ENCODE measurements around the gene SIRPD.
"Not testable (repeated sequence)": the region's sequence is repeated elsewhere in the genome, so short reads cannot be mapped to it uniquely, and the experiment has no call there.

The SIRPD gene

DNA sequence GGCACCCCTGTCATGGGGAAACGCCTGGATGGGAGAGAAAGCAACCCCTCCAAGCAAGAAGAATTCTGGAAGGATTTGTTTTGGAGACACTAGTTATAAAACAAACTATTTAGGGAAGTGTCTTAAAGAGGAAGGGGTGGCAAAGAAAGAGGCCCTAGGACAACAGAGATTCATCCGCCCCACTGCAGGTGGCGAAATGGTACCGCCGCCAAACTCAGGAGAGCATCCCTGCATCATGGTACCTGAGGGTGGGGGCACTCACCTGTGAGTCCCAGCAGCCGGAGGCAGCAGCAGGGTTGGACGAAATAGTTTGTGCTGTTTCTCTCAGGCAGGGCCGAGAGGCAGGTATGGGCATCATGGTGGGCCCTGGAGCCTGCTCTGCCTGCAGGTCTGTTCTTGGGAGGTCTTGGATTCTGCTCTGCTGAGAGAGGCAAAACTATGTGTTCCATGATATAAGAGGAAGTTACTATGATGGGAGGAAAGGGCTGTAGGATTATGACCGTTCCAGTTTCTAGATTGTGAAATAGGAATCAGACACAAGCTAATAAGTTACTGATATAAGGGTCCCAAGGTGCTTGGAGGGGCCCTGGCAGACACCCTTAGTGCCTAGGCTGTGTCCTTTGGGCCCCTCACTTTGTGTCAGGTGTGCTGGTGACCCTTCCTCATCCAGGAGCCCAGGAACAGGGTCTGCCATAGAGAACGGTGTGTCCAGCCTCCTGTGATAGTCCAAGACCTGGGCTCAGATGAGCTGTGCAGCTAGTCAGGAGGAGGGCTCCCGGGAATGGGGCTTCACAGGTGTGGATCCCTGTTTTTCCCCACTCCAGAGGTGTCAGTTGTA, 20.4 kb downstream of the SIRPD start:
- peak; percentile 82 for DNase-seq

DNA sequence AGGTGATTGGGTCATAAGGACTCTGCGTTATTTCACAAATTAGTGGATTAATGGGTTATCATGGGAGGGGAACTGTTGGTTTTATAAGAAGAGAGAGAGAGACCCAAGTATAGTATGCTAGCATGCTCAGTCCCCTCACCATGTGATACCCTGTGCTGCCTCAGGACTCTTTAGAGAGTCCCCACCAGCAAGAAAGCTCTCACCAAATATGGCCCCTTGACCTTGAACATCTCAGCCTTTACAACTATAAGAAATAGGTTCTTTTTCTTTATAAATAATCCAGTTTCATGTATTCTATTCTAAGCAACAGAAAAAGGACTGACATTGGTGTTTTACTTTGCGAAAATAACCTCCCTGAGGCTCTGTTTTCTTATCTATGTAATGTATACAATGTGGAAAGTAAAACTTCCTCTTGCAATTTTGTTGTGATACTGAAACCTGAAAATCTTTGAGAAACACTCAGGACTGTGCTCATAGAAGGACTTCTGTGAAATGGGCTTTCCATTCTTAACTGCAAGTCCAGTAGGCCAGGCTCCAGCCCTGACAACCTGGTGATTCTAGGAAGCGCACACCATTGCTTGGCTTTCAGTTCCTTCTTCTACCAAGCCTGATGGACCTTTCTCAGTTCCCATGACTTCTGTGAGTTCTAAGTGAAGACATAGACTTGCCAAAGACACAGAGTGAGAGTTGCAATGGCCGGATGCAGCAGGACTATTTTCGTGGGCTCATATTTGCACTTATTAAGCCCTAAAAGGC, 21.9 kb downstream of the SIRPD start:
- DNase-seq, result peak; percentile 67

DNA sequence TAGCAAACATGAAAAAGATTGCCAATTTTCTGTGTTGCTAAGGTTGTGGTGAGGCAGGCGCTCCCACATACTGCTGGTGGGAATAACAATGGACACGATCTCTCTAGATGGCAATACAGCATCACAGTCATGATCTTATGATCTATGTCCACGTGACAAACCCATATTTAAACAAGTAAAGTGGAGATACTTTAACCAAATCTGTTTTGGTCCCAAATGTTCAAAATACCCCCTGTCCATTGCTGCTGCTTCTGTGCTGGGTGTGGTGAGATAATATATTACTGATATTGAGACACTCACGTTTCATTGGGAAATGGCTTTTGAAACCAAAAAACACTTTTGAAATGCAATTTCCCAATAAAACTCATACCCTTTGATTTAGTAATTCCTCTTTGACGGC, 23.0 kb downstream of the SIRPD start:
- DNase-seq, result peak; percentile 39

DNA sequence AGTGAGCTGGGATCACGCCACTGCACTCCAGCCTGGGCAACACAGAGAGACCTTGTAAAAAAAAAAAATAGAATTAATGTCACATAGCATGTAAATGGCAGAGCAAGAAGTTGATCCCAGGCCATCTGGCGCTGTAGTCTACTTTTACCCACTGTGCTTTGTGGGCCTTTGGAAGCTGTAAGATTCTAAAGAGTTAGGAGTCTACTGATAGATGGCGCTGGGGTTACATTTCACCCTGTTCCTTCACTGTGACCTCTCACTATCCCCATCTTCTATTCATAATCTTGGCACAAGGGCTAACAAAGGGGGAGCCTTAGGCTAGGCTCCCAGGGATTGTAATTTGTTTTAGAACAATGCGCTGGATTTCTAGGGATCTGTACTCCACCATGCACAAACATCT, 24.4 kb downstream of the SIRPD start:
- DNase-seq, result peak; percentile 62

DNA sequence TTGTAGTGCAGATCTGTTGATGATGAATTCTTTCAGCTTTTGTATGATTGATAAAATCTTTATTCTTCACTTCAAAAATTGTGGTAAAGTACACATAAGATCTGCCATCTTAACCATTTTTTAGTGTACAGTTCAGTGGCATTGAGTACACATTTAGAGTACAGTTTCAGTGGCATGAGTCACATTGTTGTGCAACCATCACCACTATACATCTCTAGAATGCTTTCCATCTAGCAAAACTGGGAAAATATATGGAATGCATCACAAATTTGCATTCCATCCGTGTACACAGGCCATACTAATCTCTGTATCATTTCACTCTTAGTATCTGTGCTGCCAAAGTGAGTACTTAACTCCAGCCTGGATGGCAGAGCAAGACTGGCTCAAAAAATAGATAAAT, 28.7 kb downstream of the SIRPD start:
- peak; percentile 29 for DNase-seq

DNA sequence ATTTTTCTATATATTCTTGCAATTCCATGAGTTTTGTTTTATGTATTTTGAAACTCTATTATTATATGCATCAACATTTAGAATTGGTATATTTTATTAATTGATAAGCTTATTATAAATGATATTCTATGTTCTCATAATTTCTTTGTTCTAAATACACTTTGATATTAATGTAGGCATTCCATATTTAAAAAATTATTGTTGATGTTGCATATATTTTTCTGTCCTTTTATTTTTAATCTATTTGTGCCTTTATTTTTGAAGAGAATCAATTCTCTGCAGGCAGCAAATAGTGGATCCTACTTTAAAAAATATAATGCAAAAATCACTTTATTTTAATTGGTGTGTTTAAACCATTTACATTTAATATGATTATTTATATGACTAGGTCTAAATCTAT, 29.6 kb downstream of the SIRPD start:
- DNase-seq, result no peak

DNA sequence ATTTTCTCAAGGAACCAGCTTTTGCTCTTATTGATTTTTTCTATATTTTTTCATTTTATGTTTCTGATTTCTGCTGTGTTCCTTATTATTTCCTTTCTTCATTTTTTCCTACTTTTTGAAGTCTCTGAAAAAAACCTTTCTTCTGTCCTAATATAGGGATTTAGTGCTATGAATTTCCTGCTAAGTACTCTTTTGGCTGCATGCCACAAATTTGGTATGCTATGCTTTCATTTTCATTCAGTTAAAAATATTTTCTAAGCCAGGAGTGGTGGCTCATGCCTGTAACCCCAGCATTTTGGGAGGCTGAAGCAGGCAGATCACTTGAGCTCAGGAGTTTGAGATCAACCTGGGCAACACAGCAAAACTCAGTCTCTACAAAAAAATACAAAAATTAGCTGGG, 30.6 kb downstream of the SIRPD start:
- DNase-seq, result peak; percentile 45

DNA sequence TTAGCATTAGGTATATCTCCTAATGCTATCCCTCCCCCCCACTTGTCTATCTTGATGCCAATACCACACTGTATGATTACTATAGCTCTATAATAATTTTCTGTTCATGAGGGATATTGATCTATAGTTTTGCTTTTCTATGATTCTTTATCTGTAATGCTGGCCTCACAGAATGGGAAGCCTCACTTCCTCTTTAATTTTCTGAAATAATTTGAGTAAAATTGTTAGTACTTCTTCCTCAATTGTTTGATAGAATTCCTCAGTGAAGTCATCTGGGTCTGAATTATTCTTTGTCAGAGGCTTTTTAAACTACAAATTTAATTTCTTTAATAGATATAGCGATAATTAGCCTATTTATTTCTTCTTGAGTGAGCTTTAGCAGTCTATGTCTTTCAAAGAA, 31.2 kb downstream of the SIRPD start:
- DNase-seq, result peak; percentile 59

DNA sequence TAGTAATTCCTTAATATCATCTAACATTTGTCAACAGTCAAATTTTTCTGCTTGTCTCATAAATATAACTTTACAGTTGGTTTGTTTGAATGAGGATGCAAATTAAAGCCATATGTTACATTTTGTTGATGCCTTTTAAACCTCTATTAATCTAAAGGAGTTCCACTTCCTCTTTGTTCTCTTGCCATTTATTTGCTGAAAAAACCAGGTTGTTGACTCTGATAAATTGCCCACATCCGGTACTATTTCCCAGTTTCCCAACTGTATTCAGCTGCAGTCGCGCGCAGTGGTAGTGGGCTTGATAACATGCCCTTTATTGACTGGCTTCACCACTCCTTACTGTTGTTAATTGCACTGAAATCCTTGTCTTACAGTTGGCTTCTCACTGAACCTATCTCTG, 33.5 kb downstream of the SIRPD start:
- DNase-seq, result peak; percentile 98

DNA sequence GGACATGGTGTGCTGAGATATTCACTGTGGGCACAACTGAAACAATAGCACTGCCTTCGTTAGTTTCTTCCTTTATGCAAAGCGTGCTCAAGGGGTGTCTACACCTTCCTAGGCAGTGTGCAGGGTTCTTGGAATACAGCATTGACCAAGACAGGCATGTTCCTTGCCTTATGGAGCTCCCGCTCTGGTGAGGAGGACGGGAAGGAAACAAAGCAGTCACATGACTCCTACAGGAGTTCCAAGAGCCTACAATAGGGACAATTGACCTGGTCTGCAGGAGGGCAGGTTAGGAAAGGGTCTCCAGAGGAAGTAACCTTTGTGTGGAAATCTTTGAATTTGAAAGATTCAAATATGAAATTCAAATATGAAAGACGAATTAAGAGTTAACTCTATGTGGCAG, 40.5 kb downstream of the SIRPD start:
- DNase-seq, result no peak

DNA sequence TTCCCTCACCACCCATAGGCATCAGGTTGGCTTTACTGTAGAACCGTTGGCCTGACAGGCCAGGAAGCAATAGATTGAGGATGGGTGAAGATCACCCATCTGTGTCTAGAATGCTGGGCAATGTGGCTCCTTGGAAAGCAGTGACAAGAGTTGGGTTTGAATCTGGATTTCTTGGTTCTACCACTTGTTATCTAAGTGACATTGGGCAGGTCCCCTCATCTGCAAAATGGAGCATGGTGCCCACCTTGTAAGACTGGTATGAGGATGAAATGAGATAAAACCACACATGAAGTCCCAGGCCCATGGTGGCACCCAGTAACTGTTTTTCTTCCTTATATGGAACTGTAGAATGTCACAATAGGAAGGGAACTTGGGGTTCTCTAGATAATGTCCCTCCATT, 43.7 kb downstream of the SIRPD start:
- DNase-seq, result no peak

DNA sequence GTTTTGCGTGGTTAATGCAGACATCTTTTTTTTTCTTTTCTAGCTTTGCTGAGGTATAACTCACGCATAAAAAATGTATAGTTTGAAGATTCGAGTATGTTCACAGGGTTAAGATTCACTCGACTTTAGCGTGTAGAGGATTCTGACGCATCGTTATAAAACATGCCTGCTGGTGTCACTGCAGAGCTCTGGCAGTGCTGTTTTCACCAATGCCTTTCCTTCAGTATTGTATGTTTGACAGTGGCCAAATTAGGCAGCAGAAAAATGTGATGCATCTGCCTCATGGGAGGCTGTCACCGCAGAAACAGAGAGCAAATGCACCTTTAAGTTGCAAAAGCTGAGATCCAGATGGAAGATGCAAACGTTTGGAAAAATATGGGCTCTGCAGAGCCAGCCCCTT, 48.3 kb downstream of the SIRPD start:
- peak; percentile 83 for DNase-seq

DNA sequence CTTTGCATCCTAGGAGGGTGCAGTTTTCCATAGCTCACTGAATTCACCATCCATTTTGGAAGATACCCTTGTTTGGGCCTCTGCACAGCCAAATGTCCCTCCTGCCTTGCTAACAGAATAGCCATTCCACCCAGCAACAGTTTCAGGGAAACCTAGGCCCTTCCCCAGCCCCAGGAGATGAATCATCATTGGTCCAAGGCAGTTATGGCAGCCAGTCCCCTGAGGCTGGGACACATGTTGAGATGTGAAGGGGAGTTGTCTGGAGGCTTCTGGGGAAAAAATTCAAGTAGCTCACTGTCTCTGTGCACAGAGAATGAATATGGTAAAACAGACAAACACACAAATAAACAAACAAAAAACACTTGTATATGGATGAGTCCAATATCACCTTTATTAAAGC, 48.9 kb downstream of the SIRPD start:
- DNase-seq, result no peak

DNA sequence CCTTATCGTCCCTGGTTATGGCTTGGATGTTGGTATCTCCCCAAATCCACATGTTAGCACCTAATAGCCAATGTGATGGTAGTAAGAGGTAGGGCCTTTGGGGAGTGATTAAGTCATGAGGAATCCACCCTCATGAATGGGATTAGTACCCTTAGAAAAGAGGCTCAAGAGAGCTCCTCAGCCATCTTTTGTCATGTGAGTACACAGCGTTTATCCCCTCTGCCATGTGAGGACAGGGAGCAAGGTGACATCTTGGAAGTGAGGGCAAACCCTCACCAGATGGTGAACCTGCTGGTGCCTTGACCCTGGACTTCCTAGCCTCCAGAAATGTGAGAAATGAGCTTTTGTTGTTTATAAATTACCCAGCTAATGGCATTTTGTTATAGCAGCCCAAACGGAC, 50.2 kb downstream of the SIRPD start:
- no peak for DNase-seq

DNA sequence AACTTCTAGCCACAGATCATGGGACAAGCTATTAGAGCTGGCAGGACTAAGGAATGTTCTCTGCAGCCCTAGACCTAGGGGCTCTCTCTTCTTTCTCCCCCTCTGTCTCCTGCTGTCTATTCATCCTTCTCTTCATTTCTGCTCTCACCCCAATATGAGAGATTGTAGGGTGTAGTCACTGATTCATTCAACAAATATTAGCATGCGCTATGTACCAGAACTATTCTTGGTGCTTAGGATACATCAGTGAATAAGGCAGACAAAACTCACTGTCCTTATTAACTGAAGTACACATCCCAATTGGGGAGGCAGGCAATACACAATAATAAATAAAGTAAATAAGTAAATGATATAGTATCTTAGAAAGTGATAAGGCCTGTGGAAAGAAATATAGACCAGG, 51.6 kb downstream of the SIRPD start:
- no peak for DNase-seq

DNA sequence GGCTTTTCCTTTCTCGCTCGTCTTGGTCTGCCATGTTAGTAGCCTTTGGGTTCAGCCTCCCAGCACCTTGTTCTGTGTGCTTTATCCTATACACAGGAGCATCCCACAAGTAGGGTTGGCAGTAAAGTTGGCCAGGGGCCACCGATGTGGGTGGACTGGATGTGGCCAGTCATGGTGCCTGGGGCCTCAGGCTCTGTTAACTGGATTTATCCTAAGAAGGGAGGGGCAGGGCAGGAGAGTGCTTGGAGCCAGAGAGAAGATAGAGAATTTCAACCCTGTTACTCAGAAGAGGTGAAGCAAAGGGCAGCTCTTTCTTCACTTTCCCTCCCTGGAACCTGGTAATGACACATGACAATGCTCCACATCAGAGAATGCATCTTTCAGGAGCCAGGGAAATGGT, 52.1 kb downstream of the SIRPD start:
- no peak for DNase-seq

DNA sequence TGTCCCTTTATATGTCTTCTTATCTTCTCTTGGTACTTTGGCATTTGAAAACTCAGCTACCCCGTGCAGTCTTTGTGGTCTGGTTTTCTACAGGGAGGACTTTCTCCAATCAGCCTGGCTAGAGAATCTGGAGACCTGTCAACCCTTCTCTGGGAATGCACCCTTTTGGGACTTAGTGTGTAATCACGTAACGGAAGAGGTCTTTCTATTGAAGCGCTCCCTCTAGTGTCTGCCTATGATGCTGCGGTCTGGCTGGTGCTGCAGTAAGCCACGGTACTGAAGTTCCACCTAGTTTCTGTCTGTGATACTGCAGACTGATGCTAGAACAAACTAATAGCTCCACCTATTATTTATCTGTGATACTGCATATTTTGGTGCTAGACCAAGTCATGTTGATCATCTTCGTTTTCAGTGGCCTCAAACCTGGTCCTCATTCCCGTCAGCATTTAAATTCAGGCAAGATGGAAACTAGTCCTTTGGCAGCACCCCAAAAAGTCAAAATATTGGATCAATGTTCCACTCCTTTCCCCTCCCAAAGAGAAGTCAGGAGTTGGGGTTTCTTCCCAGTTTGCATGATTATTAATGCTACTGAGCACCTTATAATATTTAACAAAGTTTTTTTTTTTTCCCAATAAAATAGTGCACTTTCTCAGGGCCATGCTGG, 53.8 kb downstream of the SIRPD start:
- peak; percentile 97 for DNase-seq

DNA sequence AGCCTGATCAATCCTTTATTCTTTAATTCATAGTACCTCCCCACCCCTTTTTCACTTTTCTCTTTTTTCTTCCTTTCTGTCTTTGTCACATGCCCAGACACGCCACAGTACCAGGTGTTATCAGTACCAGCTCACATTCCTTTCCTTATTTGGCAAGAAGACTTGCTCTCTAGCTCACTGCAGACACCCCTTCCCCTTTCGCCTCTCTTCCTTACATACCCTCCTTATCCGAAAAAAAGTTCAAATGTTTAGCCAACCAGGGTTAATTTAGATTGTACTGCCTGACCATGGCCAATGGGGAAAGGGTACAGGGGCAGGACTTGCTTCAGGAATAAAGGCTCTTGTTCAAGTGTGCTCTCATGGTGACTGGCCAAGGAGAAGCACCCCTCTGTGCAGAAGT, 57.0 kb downstream of the SIRPD start:
- peak; percentile 73 for DNase-seq

DNA sequence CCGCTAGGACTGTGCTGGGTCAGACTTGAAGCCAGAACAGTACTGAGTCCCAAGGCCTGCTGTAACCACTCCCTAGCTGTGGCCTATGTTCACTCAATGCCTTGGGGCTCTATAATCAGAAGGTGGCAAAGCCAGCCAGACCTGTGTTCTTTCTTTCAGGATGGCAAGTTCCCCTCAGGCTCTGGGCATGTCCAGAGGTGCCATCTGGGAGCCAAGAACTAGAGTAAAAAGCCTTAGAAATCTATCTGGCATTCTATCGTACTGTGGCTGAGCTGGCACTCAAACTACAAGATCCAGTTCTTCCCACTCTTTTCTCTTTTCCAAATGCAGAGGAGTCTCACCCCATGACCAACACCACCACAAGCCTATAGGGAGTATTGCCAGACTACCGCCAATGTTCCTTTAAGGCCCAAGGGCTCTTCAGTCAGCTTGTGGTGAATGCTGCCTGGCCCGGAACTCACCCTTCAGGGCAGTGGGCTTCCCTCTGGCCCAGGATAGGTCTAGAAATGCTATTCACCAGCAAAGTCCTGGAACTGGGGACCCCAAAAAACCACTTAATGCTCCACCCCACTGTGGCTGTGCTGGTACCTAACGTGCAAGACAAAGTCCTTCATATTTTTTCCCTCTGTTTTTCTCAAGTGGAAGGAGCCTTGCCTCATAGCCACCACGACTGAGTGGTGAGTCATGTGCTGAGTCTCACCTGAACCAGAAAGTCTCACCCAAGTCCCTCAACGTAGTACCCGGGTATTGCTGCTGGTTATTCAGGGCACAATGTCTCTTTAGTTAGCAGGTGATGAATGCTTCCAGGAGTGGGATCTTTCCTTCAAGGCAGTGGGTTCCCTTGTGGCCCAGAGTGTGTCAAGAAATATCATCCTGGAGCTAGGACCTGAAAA, 57.7 kb downstream of the SIRPD start:
- DNase-seq, result no peak

DNA sequence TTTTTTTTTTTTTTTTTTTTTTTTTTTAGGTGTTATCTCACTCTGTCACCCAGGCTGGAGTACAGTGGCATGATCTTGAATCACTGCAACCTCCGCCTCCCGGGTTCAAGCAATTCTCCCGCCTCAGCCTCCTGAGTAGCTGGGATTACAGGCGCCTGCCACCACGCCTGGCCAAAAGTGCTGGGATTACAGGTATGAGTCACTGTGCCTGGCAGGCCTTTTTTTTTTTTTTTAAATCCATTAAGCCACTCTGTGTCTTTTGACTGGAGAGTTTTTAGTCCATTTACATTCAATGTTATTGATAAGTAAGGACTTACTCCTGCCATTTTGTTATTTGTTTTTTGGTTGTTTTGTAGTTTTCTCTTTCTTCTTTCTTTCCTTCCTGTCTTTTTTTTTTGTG, 60.1 kb downstream of the SIRPD start:
- DNase-seq, result not testable (repeated sequence)

DNA sequence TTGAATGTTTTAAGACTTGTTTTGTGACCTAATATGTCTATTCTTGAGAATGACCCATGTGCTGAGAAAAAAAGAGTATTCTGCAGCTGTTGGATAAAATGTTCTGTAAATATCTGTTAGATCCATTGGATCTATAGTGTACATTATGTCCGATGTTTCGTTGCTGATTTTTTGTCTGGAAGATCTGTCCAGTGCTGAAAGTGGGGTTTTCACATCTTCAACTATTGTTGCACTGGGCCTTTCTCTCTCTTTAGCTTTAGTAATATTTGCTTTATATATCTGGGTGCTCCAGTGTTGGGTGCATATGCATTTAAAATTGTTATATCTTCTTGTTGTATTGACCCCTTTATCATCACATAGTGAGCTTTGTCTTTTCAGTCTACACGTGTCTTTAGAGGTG, 60.6 kb downstream of the SIRPD start:
- DNase-seq, result no peak

DNA sequence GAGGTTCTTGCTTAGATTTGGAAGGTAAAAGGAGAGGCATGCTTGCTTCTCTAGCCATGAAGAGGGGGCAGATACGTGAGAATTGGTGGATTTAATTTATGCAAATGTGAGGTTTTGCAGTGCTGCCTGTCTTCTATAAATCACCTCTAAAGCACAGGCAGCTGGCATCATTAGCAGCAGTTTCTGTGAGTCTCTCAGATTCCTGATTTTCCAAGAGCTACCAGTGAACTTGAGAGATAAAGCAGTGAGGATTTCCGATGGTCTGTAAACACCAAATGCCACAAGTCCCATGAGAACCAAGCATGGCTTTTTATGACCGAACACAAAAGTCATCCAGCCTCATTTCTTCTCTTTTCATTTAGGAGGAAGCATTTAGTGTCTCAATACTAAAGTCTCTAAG, 63.1 kb downstream of the SIRPD start:
- DNase-seq, result no peak

DNA sequence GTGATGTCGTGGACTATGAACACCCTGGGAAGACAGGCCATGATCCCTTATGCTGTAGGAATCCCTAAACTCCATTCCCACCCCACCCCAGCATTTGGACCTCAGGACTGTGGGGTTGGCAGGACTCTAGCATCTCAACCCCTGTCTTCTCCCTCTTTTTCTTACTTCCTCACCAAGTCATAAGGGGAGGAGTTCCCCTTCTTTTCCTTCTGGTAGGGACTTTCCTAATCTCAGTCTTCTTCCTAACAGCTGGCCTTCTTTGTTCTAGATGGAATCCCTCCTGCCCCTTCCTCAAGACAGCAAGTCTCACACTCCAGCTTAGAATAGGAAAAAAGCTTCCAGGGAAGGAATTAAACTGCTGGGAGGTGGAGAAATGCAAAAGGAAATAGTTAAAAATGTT, 64.0 kb downstream of the SIRPD start:
- DNase-seq, result no peak
